ENCODE measurements around the gene SLC6A15.

Gene SLC6A15

DNA sequence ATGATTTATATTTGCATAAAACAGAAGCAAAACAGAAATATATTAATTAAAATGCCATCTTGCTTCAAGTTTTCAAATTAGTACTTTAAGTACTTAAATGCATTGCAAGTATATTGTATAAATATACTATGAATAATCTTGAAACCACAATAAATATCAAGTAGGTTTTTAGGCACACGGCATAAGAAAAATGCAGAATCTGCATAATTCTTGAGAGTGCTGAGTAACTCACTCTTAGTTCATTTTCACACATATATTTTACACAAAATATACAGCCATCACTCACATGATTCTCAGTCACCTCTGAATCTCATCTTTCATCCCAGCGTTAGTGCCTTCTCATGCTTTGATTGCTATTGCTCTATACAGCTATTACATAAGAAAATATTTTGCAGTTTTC lies 51.9 kb downstream of the SLC6A15 start:
- Histone ChIP-seq H3K4me2 (no peak overlapping the region), H3K36me3 (ENCODE audit: insufficient read depth) (no peaks in the 10 kb centered on the region), H3K4me1 (ENCODE audit: low read depth, poor library complexity, severe bottlenecking) (no peaks in the 10 kb centered on the region), H3K79me2 (ENCODE audit: insufficient read depth, low read depth) (no peaks in the 10 kb centered on the region), H3K4me3 (IDR thresholded peaks at IDR 0.05; ENCODE audit: insufficient read depth, low read depth, low read length) (no peak overlapping the region), H3K27me3 (ENCODE audit: insufficient read depth, low read depth) (no peaks in the 10 kb centered on the region), H2AFZ (ENCODE audit: low read depth) (no peak overlapping the region), H3K9ac (no peak overlapping the region), H4K20me1 (ENCODE audit: insufficient read depth) (no peaks in the 10 kb centered on the region), H3K27ac (no peak overlapping the region)
- TF ChIP-seq, protein P1, sequence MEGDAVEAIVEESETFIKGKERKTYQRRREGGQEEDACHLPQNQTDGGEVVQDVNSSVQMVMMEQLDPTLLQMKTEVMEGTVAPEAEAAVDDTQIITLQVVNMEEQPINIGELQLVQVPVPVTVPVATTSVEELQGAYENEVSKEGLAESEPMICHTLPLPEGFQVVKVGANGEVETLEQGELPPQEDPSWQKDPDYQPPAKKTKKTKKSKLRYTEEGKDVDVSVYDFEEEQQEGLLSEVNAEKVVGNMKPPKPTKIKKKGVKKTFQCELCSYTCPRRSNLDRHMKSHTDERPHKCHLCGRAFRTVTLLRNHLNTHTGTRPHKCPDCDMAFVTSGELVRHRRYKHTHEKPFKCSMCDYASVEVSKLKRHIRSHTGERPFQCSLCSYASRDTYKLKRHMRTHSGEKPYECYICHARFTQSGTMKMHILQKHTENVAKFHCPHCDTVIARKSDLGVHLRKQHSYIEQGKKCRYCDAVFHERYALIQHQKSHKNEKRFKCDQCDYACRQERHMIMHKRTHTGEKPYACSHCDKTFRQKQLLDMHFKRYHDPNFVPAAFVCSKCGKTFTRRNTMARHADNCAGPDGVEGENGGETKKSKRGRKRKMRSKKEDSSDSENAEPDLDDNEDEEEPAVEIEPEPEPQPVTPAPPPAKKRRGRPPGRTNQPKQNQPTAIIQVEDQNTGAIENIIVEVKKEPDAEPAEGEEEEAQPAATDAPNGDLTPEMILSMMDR (conservative IDR thresholded peaks at IDR 0.05; ENCODE audit: low read depth, low read length), result no peak

DNA sequence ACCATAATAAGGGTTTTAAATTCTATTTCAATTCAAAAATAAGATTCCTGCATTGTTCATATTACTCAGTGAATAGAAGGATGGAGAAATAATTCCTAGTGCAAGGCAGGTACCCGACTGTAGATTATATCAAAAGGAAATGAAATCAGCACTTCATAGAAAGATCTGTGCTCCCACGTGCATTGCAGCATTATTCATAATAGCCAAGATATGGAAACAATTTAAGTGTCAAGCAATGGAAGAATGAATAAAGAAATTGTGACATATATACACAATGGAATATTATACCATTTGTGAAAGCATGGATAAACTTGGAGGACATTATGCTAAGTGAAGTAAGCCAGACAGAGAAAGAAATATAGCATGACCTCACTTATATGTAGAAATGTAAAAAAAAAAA lies 53.8 kb downstream of the SLC6A15 start:
- TF ChIP-seq, protein P1 (conservative IDR thresholded peaks at IDR 0.05; ENCODE audit: low read depth, low read length), result no peak
- no peak overlapping the region for H2AFZ ChIP-seq (ENCODE audit: low read depth)
- no peaks in the 10 kb centered on the region for H3K36me3 ChIP-seq (ENCODE audit: insufficient read depth)
- H3K79me2 ChIP-seq (ENCODE audit: insufficient read depth, low read depth), result no peaks in the 10 kb centered on the region
- no peak overlapping the region for H3K4me2 ChIP-seq
- H4K20me1 ChIP-seq (ENCODE audit: insufficient read depth), result no peaks in the 10 kb centered on the region
- no peak overlapping the region for H3K27ac ChIP-seq
- H3K4me1 ChIP-seq (ENCODE audit: low read depth, poor library complexity, severe bottlenecking), result no peaks in the 10 kb centered on the region
- no peak overlapping the region for H3K9ac ChIP-seq
- H3K27me3 ChIP-seq (ENCODE audit: insufficient read depth, low read depth), result no peaks in the 10 kb centered on the region
- no peak overlapping the region for H3K4me3 ChIP-seq (IDR thresholded peaks at IDR 0.05; ENCODE audit: insufficient read depth, low read depth, low read length)

DNA sequence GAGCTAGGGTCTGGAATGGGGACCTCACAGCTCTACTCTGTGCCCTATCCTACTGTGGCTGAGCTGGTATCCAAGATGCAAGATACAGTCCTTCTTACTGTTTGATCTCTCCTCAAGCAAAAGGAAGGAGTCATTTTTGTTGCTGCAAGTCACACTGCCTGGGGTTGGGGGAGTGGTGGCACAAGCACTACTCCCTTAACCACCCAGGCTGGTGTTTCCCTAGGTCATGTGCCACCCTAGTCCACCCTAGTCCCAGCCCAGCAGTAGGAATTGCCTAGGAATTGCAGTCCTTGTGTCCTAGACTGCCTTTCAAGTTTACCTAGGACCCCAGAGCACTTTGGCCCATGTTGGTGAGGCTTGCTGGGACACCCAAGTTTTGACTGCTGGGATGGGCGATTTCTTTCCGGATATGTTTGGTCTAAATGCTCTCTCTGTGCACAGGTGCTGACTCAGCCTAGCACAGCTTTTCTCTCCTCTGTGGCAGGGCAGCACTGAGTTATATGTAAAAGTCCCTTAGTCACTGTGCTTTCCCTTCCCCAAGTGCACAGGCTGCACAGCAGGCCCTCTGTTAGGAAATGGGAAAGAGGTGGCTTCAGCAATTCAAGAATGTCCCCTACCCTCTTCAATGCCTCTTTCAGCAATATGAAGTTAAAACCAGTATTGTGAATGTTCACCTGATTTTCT lies 54.9 kb downstream of the SLC6A15 start:
- Histone ChIP-seq H3K27me3 (ENCODE audit: insufficient read depth, low read depth) (no peaks in the 10 kb centered on the region), H3K79me2 (ENCODE audit: insufficient read depth, low read depth) (no peaks in the 10 kb centered on the region), H3K27ac (no peak overlapping the region), H3K36me3 (ENCODE audit: insufficient read depth) (no peaks in the 10 kb centered on the region), H3K9ac (no peak overlapping the region), H3K4me1 (ENCODE audit: low read depth, poor library complexity, severe bottlenecking) (no peaks in the 10 kb centered on the region), H3K4me2 (no peak overlapping the region), H3K4me3 (IDR thresholded peaks at IDR 0.05; ENCODE audit: insufficient read depth, low read depth, low read length) (no peak overlapping the region), H2AFZ (ENCODE audit: low read depth) (no peak overlapping the region), H4K20me1 (ENCODE audit: insufficient read depth) (no peaks in the 10 kb centered on the region)
- TF ChIP-seq, protein P1 (conservative IDR thresholded peaks at IDR 0.05; ENCODE audit: low read depth, low read length), result no peak

DNA sequence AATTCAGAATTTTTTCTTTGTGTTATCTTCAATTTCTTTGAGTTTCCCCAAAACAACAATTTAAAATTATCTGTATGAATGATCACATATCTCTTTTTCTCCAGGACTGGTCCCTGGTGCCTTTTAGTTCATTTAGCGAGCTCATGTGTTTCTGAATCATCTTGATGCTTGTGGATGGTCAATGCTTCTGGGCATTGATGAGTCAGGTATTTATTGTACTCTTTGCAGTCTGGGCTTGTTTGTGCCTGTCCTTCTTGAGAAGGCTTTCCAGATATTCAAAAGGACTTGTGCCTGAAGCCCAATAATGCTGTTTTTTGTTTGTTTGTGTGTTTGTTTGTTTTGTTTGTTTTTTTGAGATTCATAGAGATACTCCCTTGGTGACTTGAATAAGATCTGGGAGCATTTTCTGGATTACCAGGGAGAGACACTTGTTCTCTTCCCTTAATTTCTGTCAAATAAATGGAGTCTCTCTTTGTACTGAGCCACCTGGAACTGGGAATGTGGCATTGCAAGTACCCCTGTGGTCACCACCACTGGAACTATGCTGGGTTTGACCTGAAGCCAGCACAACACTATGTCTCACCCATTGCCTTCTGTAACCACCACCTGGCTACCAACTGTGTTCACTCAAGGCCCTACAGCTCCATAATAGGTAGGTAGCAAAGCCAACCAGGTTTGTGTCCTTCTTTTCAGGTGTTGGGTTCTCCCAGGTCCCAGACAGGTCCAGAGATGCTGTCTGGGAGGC lies 56.3 kb downstream of the SLC6A15 start:
- no peaks in the 10 kb centered on the region for H3K27me3 ChIP-seq (ENCODE audit: insufficient read depth, low read depth)
- no peak overlapping the region for H2AFZ ChIP-seq (ENCODE audit: low read depth)
- no peak overlapping the region for H3K27ac ChIP-seq
- H3K4me3 ChIP-seq (IDR thresholded peaks at IDR 0.05; ENCODE audit: insufficient read depth, low read depth, low read length), result no peak overlapping the region
- no peak overlapping the region for H3K9ac ChIP-seq
- no peaks in the 10 kb centered on the region for H3K79me2 ChIP-seq (ENCODE audit: insufficient read depth, low read depth)
- no peaks in the 10 kb centered on the region for H3K36me3 ChIP-seq (ENCODE audit: insufficient read depth)
- H3K4me2 ChIP-seq, result no peak overlapping the region
- H4K20me1 ChIP-seq (ENCODE audit: insufficient read depth), result no peaks in the 10 kb centered on the region
- H3K4me1 ChIP-seq (ENCODE audit: low read depth, poor library complexity, severe bottlenecking), result no peaks in the 10 kb centered on the region
- TF ChIP-seq, protein P1 (conservative IDR thresholded peaks at IDR 0.05; ENCODE audit: low read depth, low read length), result no peak
